GM19238 (cell line): ENCODE measurements around the gene DDIT3.

Experiments used
- DNase-seq: peaks from one replicate; pipeline ENCODE4 v3.0.0; 2011; ENCODE audit warnings: low spot score; ENCODE audit not compliant: insufficient read length

The DDIT3 gene

GRCh38 chr12:57485695-57486094 lies 34.6 kb downstream of the DDIT3 start:
- DNase-seq: no peak

- DNase-seq: no peak
These were observed 36.8 kb downstream of the DDIT3 start for GRCh38 chr12:57483466-57483865.

- no peak for DNase-seq
These were observed 38.6 kb downstream of the DDIT3 start for GRCh38 chr12:57481671-57482070.

GRCh38 chr12:57479376-57480115 lies 40.8 kb downstream of the DDIT3 start, which contains the start of gene ARHGAP9:
Gene ARHGAP9, minus strand, starts transcription at chr12:57479866. Its CDS starts 460 bp downstream, at chr12:57479406.
- peak; percentile 65 for DNase-seq

- DNase-seq: no peak
These were observed 41.3 kb downstream of the DDIT3 start for GRCh38 chr12:57479043-57479375.

GRCh38 chr12:57477710-57478681 lies 42.3 kb downstream of the DDIT3 start:
- peak; percentile 60 for DNase-seq

- DNase-seq: no peak
These were observed 43.2 kb downstream of the DDIT3 start for GRCh38 chr12:57476993-57477709.

GRCh38 chr12:57476162-57476992 lies 43.9 kb downstream of the DDIT3 start:
- peak; percentile 71 for DNase-seq

GRCh38 chr12:57475271-57476161 lies 44.8 kb downstream of the DDIT3 start:
- no peak for DNase-seq

- DNase-seq: no peak
These were observed 45.5 kb downstream of the DDIT3 start for GRCh38 chr12:57474862-57475261.

- no peak for DNase-seq
These were observed 45.9 kb downstream of the DDIT3 start for GRCh38 chr12:57474430-57474829.

- no peak for DNase-seq
These were observed 46.4 kb downstream of the DDIT3 start for GRCh38 chr12:57473886-57474285.

GRCh38 chr12:57473392-57473791 lies 46.9 kb downstream of the DDIT3 start:
- no peak for DNase-seq

- no peak for DNase-seq
These were observed 47.9 kb downstream of the DDIT3 start for GRCh38 chr12:57472391-57472790.

GRCh38 chr12:57471661-57472060 lies 48.7 kb downstream of the DDIT3 start:
- no peak for DNase-seq

- DNase-seq: no peak
These were observed 49.2 kb downstream of the DDIT3 start for GRCh38 chr12:57470970-57471656.

- DNase-seq: no peak
These were observed 49.9 kb downstream of the DDIT3 start for GRCh38 chr12:57470286-57470969.

- DNase-seq: no peak
These were observed 50.8 kb downstream of the DDIT3 start for GRCh38 chr12:57469296-57470164.
